GM12878 (cell line): ENCODE results near the gene PNPLA3. TPM values are rescaled to one million over a fixed set of nuclear protein-coding genes. Genes with fewer than 3 reads are reported as not detected.

Source experiments
- ATAC-seq: fragments of 200-7000 bp; cut with Tn5 transposase; 3 replicates; pipeline ENCODE4 v1.9.1; 2020; ENCODE audit warnings: mild to moderate bottlenecking, moderate library complexity
- BruUV-seq: library from RNA; stranded (reverse); fragments of 400-500 nt; replicated peaks from 2 replicates; lab custom pipeline; 2021; lab: Mats Ljungman, UMichigan
- CTCF ChIA-PET: fragments of 300-600 bp; sonication (Branson Sonifier 250); formaldehyde crosslinking; extraction: SDS; loops from one replicate; lab custom pipeline; 2021; ENCODE audit warnings: inconsistent platforms; lab: Yijun Ruan, JAX
- POLR2A ChIA-PET: fragments of 350-600 bp; formaldehyde crosslinking; extraction: SDS; loops from one replicate; lab custom pipeline; 2021; ENCODE audit warnings: inconsistent platforms; lab: Charles Lee
- RAD21 ChIA-PET: fragments of 300-600 bp; sonication (Branson Sonifier 250); formaldehyde crosslinking; loops from one replicate; lab custom pipeline; 2023; ENCODE audit warnings: antibody characterized with exemption; ENCODE audit not compliant: unreplicated experiment; lab: Charles Lee
- SMC1A ChIA-PET: fragments of 300-600 bp; sonication (Branson Sonifier 250); formaldehyde crosslinking; loops from one replicate; lab custom pipeline; 2023; ENCODE audit not compliant: unreplicated experiment, uncharacterized antibody; lab: Charles Lee
- DNase-seq: peaks from one replicate; pipeline ENCODE4 v3.0.0-alpha.2; 2011; ENCODE audit warnings: low read depth, low spot score
- FAIRE-seq: peaks from 3 replicates; lab custom pipeline; 2011; peaks lifted over from hg19 to GRCh38; lab: Jason Lieb, UNC
- H2AFZ ChIP-seq: 2 replicates; pipeline ENCODE4 v1.6.0; 2011; ENCODE audit warnings: low read depth, low read length, control low read depth; ENCODE audit not compliant: control insufficient read depth
- H3K27ac ChIP-seq: 2 replicates; pipeline ENCODE4 v1.5.1; 2011; ENCODE audit warnings: control low read depth; ENCODE audit not compliant: control insufficient read depth, insufficient read depth
- H3K27me3 ChIP-seq, 2 experiments: replicated peaks in 1 of 2; 2 replicates each; pipeline versions ENCODE4 v1.6.0 to v1.6.1; 2011; ENCODE audit warnings: low read length in 1 of 2; ENCODE audit not compliant: control insufficient read depth in 2 of 2, insufficient read depth in 2 of 2
- H3K36me3 ChIP-seq, 2 experiments: 2 replicates each; pipeline ENCODE4 v1.5.1; 2011; ENCODE audit warnings: low read length in 1 of 2; ENCODE audit not compliant: control insufficient read depth in 2 of 2, insufficient read depth in 2 of 2
- H3K4me1 ChIP-seq: 2 replicates; pipeline ENCODE4 v1.6.1; 2011; ENCODE audit warnings: mild to moderate bottlenecking, low read length, moderate library complexity, mixed read lengths; ENCODE audit not compliant: control insufficient read depth, insufficient read depth
- H3K4me2 ChIP-seq: 2 replicates; pipeline ENCODE4 v1.6.0; 2011; ENCODE audit warnings: control low read depth; ENCODE audit not compliant: control insufficient read depth, insufficient read depth
- H3K4me3 ChIP-seq: fragments of 200-600 bp; sonication (generic); 2 replicates; pipeline ENCODE4 v1.5.1; 2016
- H3K79me2 ChIP-seq: 2 replicates; pipeline ENCODE4 v1.6.0; 2011; ENCODE audit warnings: low read length; ENCODE audit not compliant: control insufficient read depth, insufficient read depth
- H3K9ac ChIP-seq: 2 replicates; pipeline ENCODE4 v1.8.0; 2011; ENCODE audit warnings: low read length, control low read depth, mixed read lengths; ENCODE audit not compliant: control insufficient read depth, insufficient read depth
- H3K9me3 ChIP-seq: replicated peaks from 3 replicates; pipeline ENCODE4 v1.5.1; 2011; ENCODE audit warnings: mild to moderate bottlenecking, low read length; ENCODE audit not compliant: control insufficient read depth, insufficient read depth
- H4K20me1 ChIP-seq: 2 replicates; pipeline ENCODE4 v1.6.0; 2011; ENCODE audit not compliant: control insufficient read depth, insufficient read depth
- CREB1 ChIP-seq: IDR thresholded peaks from 2 replicates; pipeline ENCODE4 v1.6.1; 2012; ENCODE audit warnings: low read depth, mild to moderate bottlenecking, inconsistent platforms
- DPF2 ChIP-seq: fragments of 450-650 bp; IDR thresholded peaks from 2 replicates; pipeline ENCODE4 v1.6.1; 2017; ENCODE audit warnings: mild to moderate bottlenecking
- EED ChIP-seq: sonication (generic); IDR thresholded peaks from 2 replicates; pipeline ENCODE4 v1.6.1; 2016; ENCODE audit warnings: antibody characterized with exemption, low read depth
- ESRRA ChIP-seq: IDR thresholded peaks from 2 replicates; pipeline ENCODE4 v1.6.1; 2012; ENCODE audit warnings: mild to moderate bottlenecking, low read length, improper control_type of control experiment
- HCFC1 ChIP-seq: fragments of 150-350 bp; IDR thresholded peaks from 2 replicates; pipeline ENCODE4 v1.6.1; 2014; ENCODE audit warnings: low read length
- HDAC6 ChIP-seq: fragments of 200-600 bp; sonication (generic); IDR thresholded peaks from one replicate; pipeline ENCODE4 v1.8.0; 2017; ENCODE audit warnings: antibody characterized with exemption; ENCODE audit not compliant: unreplicated experiment
- KLF5 ChIP-seq: fragments of 450-650 bp; IDR thresholded peaks from 2 replicates; pipeline ENCODE4 v1.6.1; 2014; ENCODE audit warnings: mild to moderate bottlenecking; ENCODE audit not compliant: partially characterized antibody
- PAX5 ChIP-seq: IDR thresholded peaks from 2 replicates; pipeline ENCODE4 v1.6.1; 2011; ENCODE audit warnings: low read depth, low read length, borderline replicate concordance
- PML ChIP-seq: IDR thresholded peaks from 2 replicates; pipeline ENCODE4 v1.6.1; 2012; ENCODE audit warnings: low read length, inconsistent platforms
- SMARCA5 ChIP-seq: fragments of 450-650 bp; IDR thresholded peaks from 2 replicates; pipeline ENCODE4 v1.6.1; 2017; ENCODE audit warnings: mild to moderate bottlenecking
- SREBF2 ChIP-seq: IDR thresholded peaks from 2 replicates; pipeline ENCODE4 v1.6.1; 2012; ENCODE audit warnings: mild to moderate bottlenecking, low read length
- STAT3 ChIP-seq: IDR thresholded peaks from 2 replicates; pipeline ENCODE4 v1.6.1; 2011; ENCODE audit warnings: low read depth, low read length, improper control_type of control experiment
- WRNIP1 ChIP-seq: IDR thresholded peaks from 2 replicates; pipeline ENCODE4 v1.6.1; 2011; ENCODE audit warnings: low read depth, low read length, improper control_type of control experiment, borderline replicate concordance
- ZNF24 ChIP-seq: fragments of 450-650 bp; IDR thresholded peaks from 2 replicates; pipeline ENCODE4 v1.6.1; 2017; ENCODE audit warnings: antibody characterized with exemption, mild to moderate bottlenecking
- ZZZ3 ChIP-seq: IDR thresholded peaks from 2 replicates; pipeline ENCODE4 v1.6.1; 2011; ENCODE audit warnings: low read depth; ENCODE audit not compliant: control insufficient read depth, insufficient read length
- WGBS: methylation state at CpG from one replicate; pipeline ENCODE4 v1.1.6; 2016; ENCODE audit warnings: low lambda C conversion rate; ENCODE audit not compliant: insufficient replicate concordance, insufficient coverage; ENCODE audit errors: missing lambda C conversion rate; 5-methylcytosine and 5-hydroxymethylcytosine counted together
- in situ Hi-C: fragments of 300-500 bp; cut with MboI; formaldehyde crosslinking; loops from 9 replicates; pipeline ENCODE4 v1.14.3; 2018; ENCODE audit warnings: mixed read lengths
- intact Hi-C: fragments of 100-400 bp; cut with micrococcal nuclease; formaldehyde crosslinking; loops from one replicate; pipeline ENCODE4 v1.14.2; 2022; ENCODE audit not compliant: unreplicated experiment
- polyA plus RNA-seq, 11 experiments: library from polyadenylated mRNA; depleted of rRNA in 4 of 11; unstranded in 6 of 11; stranded (reverse) in 5 of 11; fragments of >200 nt; fragmentation: Nextera tagmentation in 4 of 11; fragmentation: Illumina TruSeq in 1 of 11; extraction: Ambion mirVana in 4 of 11; extraction: Trizol in 1 of 11; gene quantifications; 1 replicate in 1 of 11; 2 replicates in 10 of 11; pipeline versions ENCODE4 v1.2.1 to v1.2.3, GENCODE V29; 2011 to 2016; ENCODE audit warnings: inconsistent platforms in 2 of 11, missing spikeins in 2 of 11, low read depth in 1 of 11
- total RNA-seq, 4 experiments: library from RNA; depleted of rRNA in 3 of 4; stranded (reverse); fragments of >200 nt in 3 of 4; fragmentation: Illumina TruSeq in 1 of 4; extraction: Trizol in 1 of 4; gene quantifications; 2 replicates each; pipeline versions ENCODE4 v1.2.1 to v1.2.3, GENCODE V29; 2013 to 2021
- TF ChIP-seq, protein P1 (sequence below): fragments of 450-650 bp; IDR thresholded peaks from 2 replicates; pipeline ENCODE4 v1.6.1; 2017; ENCODE audit warnings: mild to moderate bottlenecking, moderate library complexity
- TF ChIP-seq, protein P2 (sequence below): fragments of 450-650 bp; IDR thresholded peaks from 2 replicates; pipeline ENCODE4 v1.6.1; 2017; ENCODE audit warnings: borderline replicate concordance
- TF ChIP-seq, protein P3 (sequence below): fragments of 150-350 bp; IDR thresholded peaks from 2 replicates; pipeline ENCODE4 v1.6.1; 2014; ENCODE audit warnings: mild to moderate bottlenecking, low read depth, low read length
- TF ChIP-seq, protein P4 (sequence below): IDR thresholded peaks from 2 replicates; pipeline ENCODE4 v1.6.1; 2011; ENCODE audit warnings: mild to moderate bottlenecking, low read depth, low read length, moderate library complexity; ENCODE audit not compliant: insufficient replicate concordance

The PNPLA3 gene
- total and polyA plus RNA-seq, 10 of the 15 experiments (the other 5 are each of a cell fraction or from before 2014, with no cell fraction given), result 0.05 to 0.08 TPM; not detected in 8

DNA sequence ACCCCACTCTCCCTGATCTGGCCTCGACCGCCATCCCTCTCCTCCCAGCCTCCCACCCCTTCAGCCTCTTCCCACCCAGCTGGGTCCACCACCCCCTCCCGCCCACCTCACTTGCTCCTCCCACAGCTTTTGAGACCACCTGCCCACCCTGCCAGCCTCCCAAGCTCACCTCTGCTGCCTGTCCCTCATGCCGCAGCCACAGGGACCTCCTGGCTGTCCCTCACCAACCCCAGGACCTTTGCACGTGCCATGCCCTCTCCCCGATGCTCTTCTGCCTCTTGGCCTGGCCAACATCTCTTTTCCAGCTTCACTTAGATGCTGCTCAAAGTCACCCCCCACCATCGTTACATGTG lies 38.3 kb upstream of the PNPLA3 start:
- no peaks in the 10 kb centered on the region for H3K9me3 ChIP-seq
- no peak overlapping the region for H3K27ac ChIP-seq
- ATAC-seq (no peak), FAIRE-seq (no peak), DNase-seq (no peak)
- ChIA-PET POLR2A (no interaction called here), RAD21 (interaction anchor here (1.1 to 1.3 kb wide), 2 partner anchors 137 to 201 kb away, joined by 3 to 4 read pairs; no protein-coding TSS in a partner anchor), SMC1A (interaction anchor here (0.7 kb wide), 1 partner anchor 157 kb away, joined by 3 read pairs; no protein-coding TSS in a partner anchor), CTCF (interaction anchor here (0.9 to 1.6 kb wide), 14 partner anchors 9 to 612 kb away, joined by 3 to 7 read pairs (median 4); no protein-coding TSS in a partner anchor)
- H2AFZ ChIP-seq, result no peak overlapping the region
- no peak overlapping the region for H3K4me2 ChIP-seq
- H3K36me3 ChIP-seq, result no peaks in the 10 kb centered on the region
- no peaks in the 10 kb centered on the region for H3K79me2 ChIP-seq
- H3K4me1 ChIP-seq, result peaks cover 9% of the 10 kb centered on the region
- no peak overlapping the region for H3K9ac ChIP-seq
- H4K20me1 ChIP-seq, result no peaks in the 10 kb centered on the region; the same call in 1 of the 2 replicates
- WGBS, result 70% methylated on average over 4 of the region's 7 CpGs
- in situ Hi-C loops (no loop called here), intact Hi-C loops (loop anchor here (2.0 to 10.0 kb wide), 2 partner anchors 140 to 496 kb away; no protein-coding TSS in a partner anchor)
- peaks cover 4 to 5% of the 10 kb centered on the region in 2 experiments for H3K27me3 ChIP-seq
- H3K4me3 ChIP-seq, result no peak overlapping the region
- BruUV-seq, result no TSS peak
- TF ChIP-seq KLF5, result no peak
- TF ChIP-seq, protein P1, sequence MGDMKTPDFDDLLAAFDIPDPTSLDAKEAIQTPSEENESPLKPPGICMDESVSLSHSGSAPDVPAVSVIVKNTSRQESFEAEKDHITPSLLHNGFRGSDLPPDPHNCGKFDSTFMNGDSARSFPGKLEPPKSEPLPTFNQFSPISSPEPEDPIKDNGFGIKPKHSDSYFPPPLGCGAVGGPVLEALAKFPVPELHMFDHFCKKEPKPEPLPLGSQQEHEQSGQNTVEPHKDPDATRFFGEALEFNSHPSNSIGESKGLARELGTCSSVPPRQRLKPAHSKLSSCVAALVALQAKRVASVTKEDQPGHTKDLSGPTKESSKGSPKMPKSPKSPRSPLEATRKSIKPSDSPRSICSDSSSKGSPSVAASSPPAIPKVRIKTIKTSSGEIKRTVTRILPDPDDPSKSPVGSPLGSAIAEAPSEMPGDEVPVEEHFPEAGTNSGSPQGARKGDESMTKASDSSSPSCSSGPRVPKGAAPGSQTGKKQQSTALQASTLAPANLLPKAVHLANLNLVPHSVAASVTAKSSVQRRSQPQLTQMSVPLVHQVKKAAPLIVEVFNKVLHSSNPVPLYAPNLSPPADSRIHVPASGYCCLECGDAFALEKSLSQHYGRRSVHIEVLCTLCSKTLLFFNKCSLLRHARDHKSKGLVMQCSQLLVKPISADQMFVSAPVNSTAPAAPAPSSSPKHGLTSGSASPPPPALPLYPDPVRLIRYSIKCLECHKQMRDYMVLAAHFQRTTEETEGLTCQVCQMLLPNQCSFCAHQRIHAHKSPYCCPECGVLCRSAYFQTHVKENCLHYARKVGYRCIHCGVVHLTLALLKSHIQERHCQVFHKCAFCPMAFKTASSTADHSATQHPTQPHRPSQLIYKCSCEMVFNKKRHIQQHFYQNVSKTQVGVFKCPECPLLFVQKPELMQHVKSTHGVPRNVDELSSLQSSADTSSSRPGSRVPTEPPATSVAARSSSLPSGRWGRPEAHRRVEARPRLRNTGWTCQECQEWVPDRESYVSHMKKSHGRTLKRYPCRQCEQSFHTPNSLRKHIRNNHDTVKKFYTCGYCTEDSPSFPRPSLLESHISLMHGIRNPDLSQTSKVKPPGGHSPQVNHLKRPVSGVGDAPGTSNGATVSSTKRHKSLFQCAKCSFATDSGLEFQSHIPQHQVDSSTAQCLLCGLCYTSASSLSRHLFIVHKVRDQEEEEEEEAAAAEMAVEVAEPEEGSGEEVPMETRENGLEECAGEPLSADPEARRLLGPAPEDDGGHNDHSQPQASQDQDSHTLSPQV, result no peak
- TF ChIP-seq WRNIP1, result no peak
- TF ChIP-seq SREBF2, result no peak
- TF ChIP-seq HCFC1, result no peak
- TF ChIP-seq ZZZ3, result no peak
- no peak for TF ChIP-seq CREB1
- TF ChIP-seq, protein P2, sequence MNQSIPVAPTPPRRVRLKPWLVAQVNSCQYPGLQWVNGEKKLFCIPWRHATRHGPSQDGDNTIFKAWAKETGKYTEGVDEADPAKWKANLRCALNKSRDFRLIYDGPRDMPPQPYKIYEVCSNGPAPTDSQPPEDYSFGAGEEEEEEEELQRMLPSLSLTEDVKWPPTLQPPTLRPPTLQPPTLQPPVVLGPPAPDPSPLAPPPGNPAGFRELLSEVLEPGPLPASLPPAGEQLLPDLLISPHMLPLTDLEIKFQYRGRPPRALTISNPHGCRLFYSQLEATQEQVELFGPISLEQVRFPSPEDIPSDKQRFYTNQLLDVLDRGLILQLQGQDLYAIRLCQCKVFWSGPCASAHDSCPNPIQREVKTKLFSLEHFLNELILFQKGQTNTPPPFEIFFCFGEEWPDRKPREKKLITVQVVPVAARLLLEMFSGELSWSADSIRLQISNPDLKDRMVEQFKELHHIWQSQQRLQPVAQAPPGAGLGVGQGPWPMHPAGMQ, result no peak
- TF ChIP-seq ZNF24, result no peak
- TF ChIP-seq, protein P3, sequence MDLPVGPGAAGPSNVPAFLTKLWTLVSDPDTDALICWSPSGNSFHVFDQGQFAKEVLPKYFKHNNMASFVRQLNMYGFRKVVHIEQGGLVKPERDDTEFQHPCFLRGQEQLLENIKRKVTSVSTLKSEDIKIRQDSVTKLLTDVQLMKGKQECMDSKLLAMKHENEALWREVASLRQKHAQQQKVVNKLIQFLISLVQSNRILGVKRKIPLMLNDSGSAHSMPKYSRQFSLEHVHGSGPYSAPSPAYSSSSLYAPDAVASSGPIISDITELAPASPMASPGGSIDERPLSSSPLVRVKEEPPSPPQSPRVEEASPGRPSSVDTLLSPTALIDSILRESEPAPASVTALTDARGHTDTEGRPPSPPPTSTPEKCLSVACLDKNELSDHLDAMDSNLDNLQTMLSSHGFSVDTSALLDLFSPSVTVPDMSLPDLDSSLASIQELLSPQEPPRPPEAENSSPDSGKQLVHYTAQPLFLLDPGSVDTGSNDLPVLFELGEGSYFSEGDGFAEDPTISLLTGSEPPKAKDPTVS, result no peak
- no peak for TF ChIP-seq PML
- no peak for TF ChIP-seq STAT3
- TF ChIP-seq HDAC6, result no peak
- TF ChIP-seq EED, result no peak
- TF ChIP-seq PAX5, result no peak
- TF ChIP-seq ESRRA, result no peak
- no peak for TF ChIP-seq SMARCA5
- TF ChIP-seq DPF2, result no peak
- TF ChIP-seq, protein P4, sequence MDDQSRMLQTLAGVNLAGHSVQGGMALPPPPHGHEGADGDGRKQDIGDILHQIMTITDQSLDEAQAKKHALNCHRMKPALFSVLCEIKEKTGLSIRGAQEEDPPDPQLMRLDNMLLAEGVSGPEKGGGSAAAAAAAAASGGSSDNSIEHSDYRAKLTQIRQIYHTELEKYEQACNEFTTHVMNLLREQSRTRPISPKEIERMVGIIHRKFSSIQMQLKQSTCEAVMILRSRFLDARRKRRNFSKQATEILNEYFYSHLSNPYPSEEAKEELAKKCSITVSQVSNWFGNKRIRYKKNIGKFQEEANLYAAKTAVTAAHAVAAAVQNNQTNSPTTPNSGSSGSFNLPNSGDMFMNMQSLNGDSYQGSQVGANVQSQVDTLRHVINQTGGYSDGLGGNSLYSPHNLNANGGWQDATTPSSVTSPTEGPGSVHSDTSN, result no peak
